ENCODE measurements around the gene EVA1A. TPM values are rescaled to one million over a fixed set of nuclear protein-coding genes. Genes with fewer than 3 reads are reported as not detected.

Gene EVA1A
- total and polyA plus RNA-seq, 9 donors: 4.7 to 12.7 (median 7.5) TPM

GRCh38 chr2:75556679-75557366 is 3.9 kb downstream of the EVA1A start:
- no peak for DNase-seq
- H3K36me3 ChIP-seq (ENCODE audit: control insufficient read depth, insufficient read depth, low read length): no peaks in the 10 kb centered on the region
- H3K9me3 ChIP-seq (replicated peaks; ENCODE audit: control insufficient read depth, low read depth, low read length): no peaks in the 10 kb centered on the region
- H3K27ac ChIP-seq (ENCODE audit: low read length): no peak overlapping the region
- peaks cover 7% of the 10 kb centered on the region for H3K27me3 ChIP-seq (ENCODE audit: control insufficient read depth, insufficient read depth, low read length)
- 60% methylated on average over 2 of the region's 7 CpGs for WGBS (ENCODE audit: insufficient coverage)
- no peak overlapping the region for H3K4me3 ChIP-seq (ENCODE audit: low read length)
- peaks cover 10% of the 10 kb centered on the region for H3K4me1 ChIP-seq (ENCODE audit: control insufficient read depth, insufficient read depth, low read length)

GRCh38 chr2:75555701-75556100 is 5.0 kb downstream of the EVA1A start:
- peaks cover 6% of the 10 kb centered on the region for H3K4me1 ChIP-seq (ENCODE audit: control insufficient read depth, insufficient read depth, low read length)
- H3K27me3 ChIP-seq (ENCODE audit: control insufficient read depth, insufficient read depth, low read length): peaks cover 7% of the 10 kb centered on the region
- no peak for DNase-seq
- H3K9me3 ChIP-seq (replicated peaks; ENCODE audit: control insufficient read depth, low read depth, low read length): no peaks in the 10 kb centered on the region
- H3K36me3 ChIP-seq (ENCODE audit: control insufficient read depth, insufficient read depth, low read length): no peaks in the 10 kb centered on the region
- H3K27ac ChIP-seq (ENCODE audit: low read length): no peak overlapping the region
- no peak overlapping the region for H3K4me3 ChIP-seq (ENCODE audit: low read length)
- WGBS (ENCODE audit: insufficient coverage): 81% methylated on average over 4 of the region's 4 CpGs

- Histone ChIP-seq H3K36me3 (ENCODE audit: control insufficient read depth, insufficient read depth, low read length) (no peaks in the 10 kb centered on the region), H3K27me3 (ENCODE audit: control insufficient read depth, insufficient read depth, low read length) (no peaks in the 10 kb centered on the region), H3K4me3 (ENCODE audit: low read length) (no peak overlapping the region), H3K9me3 (replicated peaks; ENCODE audit: control insufficient read depth, low read depth, low read length) (no peaks in the 10 kb centered on the region), H3K4me1 (ENCODE audit: control insufficient read depth, insufficient read depth, low read length) (no peaks in the 10 kb centered on the region), H3K27ac (ENCODE audit: low read length) (no peak overlapping the region)
- DNase-seq: no peak
- WGBS (ENCODE audit: insufficient coverage): no CpG with 5 or more reads among the region's 4 CpGs
Measured at GRCh38 chr2:75553935-75554531, 6.7 kb downstream of the EVA1A start.

GRCh38 chr2:75552222-75552621 is 8.5 kb downstream of the EVA1A start:
- DNase-seq: no peak
- WGBS (ENCODE audit: insufficient coverage): 80% methylated on average over 1 of the region's 1 CpG
- Histone ChIP-seq H3K4me3 (ENCODE audit: low read length) (no peak overlapping the region), H3K27ac (ENCODE audit: low read length) (no peak overlapping the region), H3K9me3 (replicated peaks; ENCODE audit: control insufficient read depth, low read depth, low read length) (no peaks in the 10 kb centered on the region), H3K36me3 (ENCODE audit: control insufficient read depth, insufficient read depth, low read length) (no peaks in the 10 kb centered on the region), H3K4me1 (ENCODE audit: control insufficient read depth, insufficient read depth, low read length) (peaks cover 5% of the 10 kb centered on the region), H3K27me3 (ENCODE audit: control insufficient read depth, insufficient read depth, low read length) (no peaks in the 10 kb centered on the region)

- no peaks in the 10 kb centered on the region for H3K36me3 ChIP-seq (ENCODE audit: control insufficient read depth, insufficient read depth, low read length)
- DNase-seq: no peak
- H3K27ac ChIP-seq (ENCODE audit: low read length): no peak overlapping the region
- H3K4me3 ChIP-seq (ENCODE audit: low read length): no peak overlapping the region
- H3K9me3 ChIP-seq (replicated peaks; ENCODE audit: control insufficient read depth, low read depth, low read length): no peaks in the 10 kb centered on the region
- H3K4me1 ChIP-seq (ENCODE audit: control insufficient read depth, insufficient read depth, low read length): peaks cover 5% of the 10 kb centered on the region
- no peaks in the 10 kb centered on the region for H3K27me3 ChIP-seq (ENCODE audit: control insufficient read depth, insufficient read depth, low read length)
- WGBS (ENCODE audit: insufficient coverage): 93% methylated on average over 1 of the region's 3 CpGs
Measured at GRCh38 chr2:75551434-75551833, 9.3 kb downstream of the EVA1A start.

- no peak overlapping the region for H3K4me3 ChIP-seq (ENCODE audit: low read length)
- peaks cover 8% of the 10 kb centered on the region for H3K4me1 ChIP-seq (ENCODE audit: control insufficient read depth, insufficient read depth, low read length)
- H3K36me3 ChIP-seq (ENCODE audit: control insufficient read depth, insufficient read depth, low read length): no peaks in the 10 kb centered on the region
- WGBS (ENCODE audit: insufficient coverage): 100% methylated on average over 1 of the region's 2 CpGs
- H3K9me3 ChIP-seq (replicated peaks; ENCODE audit: control insufficient read depth, low read depth, low read length): no peaks in the 10 kb centered on the region
- DNase-seq: no peak
- no peak overlapping the region for H3K27ac ChIP-seq (ENCODE audit: low read length)
- H3K27me3 ChIP-seq (ENCODE audit: control insufficient read depth, insufficient read depth, low read length): no peaks in the 10 kb centered on the region
Measured at GRCh38 chr2:75549401-75550253, 11.1 kb downstream of the EVA1A start.

GRCh38 chr2:75548036-75548573 is 12.6 kb downstream of the EVA1A start:
- Histone ChIP-seq H3K4me3 (ENCODE audit: low read length) (no peak overlapping the region), H3K27me3 (ENCODE audit: control insufficient read depth, insufficient read depth, low read length) (no peaks in the 10 kb centered on the region), H3K27ac (ENCODE audit: low read length) (no peak overlapping the region), H3K9me3 (replicated peaks; ENCODE audit: control insufficient read depth, low read depth, low read length) (no peaks in the 10 kb centered on the region), H3K4me1 (ENCODE audit: control insufficient read depth, insufficient read depth, low read length) (peaks cover 8% of the 10 kb centered on the region), H3K36me3 (ENCODE audit: control insufficient read depth, insufficient read depth, low read length) (no peaks in the 10 kb centered on the region)
- no peak for DNase-seq
- WGBS (ENCODE audit: insufficient coverage): no CpG with 5 or more reads among the region's 2 CpGs

GRCh38 chr2:75547345-75548035 is 13.2 kb downstream of the EVA1A start:
- Histone ChIP-seq H3K27me3 (ENCODE audit: control insufficient read depth, insufficient read depth, low read length) (no peaks in the 10 kb centered on the region), H3K4me1 (ENCODE audit: control insufficient read depth, insufficient read depth, low read length) (peaks cover 8% of the 10 kb centered on the region), H3K27ac (ENCODE audit: low read length) (no peak overlapping the region), H3K4me3 (ENCODE audit: low read length) (no peak overlapping the region), H3K36me3 (ENCODE audit: control insufficient read depth, insufficient read depth, low read length) (no peaks in the 10 kb centered on the region), H3K9me3 (replicated peaks; ENCODE audit: control insufficient read depth, low read depth, low read length) (no peaks in the 10 kb centered on the region)
- DNase-seq: peak; percentile 42
- WGBS (ENCODE audit: insufficient coverage): 68% methylated on average over 2 of the region's 4 CpGs

GRCh38 chr2:75545922-75546321 is 14.8 kb downstream of the EVA1A start:
- DNase-seq: no peak
- Histone ChIP-seq H3K9me3 (replicated peaks; ENCODE audit: control insufficient read depth, low read depth, low read length) (no peaks in the 10 kb centered on the region), H3K4me1 (ENCODE audit: control insufficient read depth, insufficient read depth, low read length) (peaks cover 11% of the 10 kb centered on the region), H3K36me3 (ENCODE audit: control insufficient read depth, insufficient read depth, low read length) (no peaks in the 10 kb centered on the region), H3K27me3 (ENCODE audit: control insufficient read depth, insufficient read depth, low read length) (no peaks in the 10 kb centered on the region), H3K27ac (ENCODE audit: low read length) (no peak overlapping the region), H3K4me3 (ENCODE audit: low read length) (no peak overlapping the region)
- WGBS (ENCODE audit: insufficient coverage): 46% methylated on average over 1 of the region's 2 CpGs

All from muscle of leg (tissue), 11 donors.